HG02840 (cell line): ENCODE measurements around the gene RHBDF2.

ENCODE experiments used
- ATAC-seq: cut with Tn5 transposase; IDR thresholded peaks from one replicate; pipeline ENCODE4 v1.9.1; 2021; ENCODE audit warnings: mild to moderate bottlenecking, moderate library complexity, moderate number of reproducible peaks; ENCODE audit not compliant: unreplicated experiment, low FRiP score

RHBDF2 gene

DNA sequence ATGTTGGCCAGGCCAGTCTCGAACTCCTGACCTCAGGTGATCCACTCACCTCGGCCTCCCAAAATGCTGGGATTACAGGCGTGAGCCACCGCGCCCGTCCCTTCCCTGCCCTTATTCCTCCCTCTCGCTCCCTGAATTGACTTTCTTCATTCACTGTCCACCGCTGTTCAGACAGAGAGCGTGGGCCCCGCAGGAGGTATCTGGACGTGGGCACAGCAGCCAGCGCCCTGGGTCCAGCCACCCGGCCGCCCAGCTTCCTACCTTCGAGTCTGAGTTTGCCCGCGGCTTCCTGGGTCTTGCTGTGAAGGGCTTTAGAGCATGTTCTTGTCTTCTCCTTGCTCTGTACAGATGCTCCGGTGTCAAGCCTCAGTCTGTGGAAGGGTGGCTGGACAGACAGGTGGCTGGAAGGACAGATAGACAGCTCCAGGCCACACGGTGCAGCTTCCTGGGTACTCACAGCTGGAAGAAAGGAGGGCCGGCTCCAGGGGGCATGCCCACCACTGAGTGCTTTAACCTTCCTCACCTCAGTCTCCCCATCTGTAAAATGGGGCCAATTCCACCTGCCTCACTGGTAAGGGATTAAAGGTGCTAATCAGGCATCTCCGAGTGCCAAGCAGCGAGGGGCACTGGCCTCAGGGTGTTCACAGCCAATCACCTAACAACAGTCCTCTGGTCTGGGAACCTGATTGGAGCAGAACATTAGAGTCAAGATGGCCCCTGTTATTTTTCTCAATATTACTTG is 13.6 kb downstream of the RHBDF2 start:
- ATAC-seq = no peak

GRCh38 chr17:76485569-76485968 is 15.7 kb downstream of the RHBDF2 start:
- no peak for ATAC-seq

DNA sequence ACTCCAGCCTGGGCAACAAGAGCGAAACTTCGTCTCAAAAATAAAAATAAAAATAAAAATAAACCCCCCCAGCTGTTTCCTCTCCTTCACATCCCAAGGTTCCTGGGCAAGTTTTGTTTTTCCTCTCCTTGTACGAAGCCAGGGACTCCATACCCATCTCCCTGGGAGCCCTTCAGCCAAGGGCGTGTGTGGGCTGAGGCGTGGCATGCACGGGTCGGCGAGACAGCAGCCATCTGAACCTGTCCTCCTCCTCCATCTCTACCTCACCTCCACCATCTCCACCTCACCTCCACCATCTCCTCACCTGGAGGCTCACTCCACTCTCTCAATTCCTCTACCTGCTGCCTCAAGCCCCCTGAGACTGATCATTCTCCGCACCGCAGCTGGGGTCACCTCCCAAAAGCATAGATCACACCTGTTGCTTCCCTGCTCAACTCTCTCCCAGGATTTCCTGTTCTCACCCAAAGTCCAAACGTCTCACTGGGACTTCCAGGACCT is 16.9 kb downstream of the RHBDF2 start:
- ATAC-seq = no peak

GRCh38 chr17:76481071-76481655 is 20.1 kb downstream of the RHBDF2 start:
- peak; percentile 73 for ATAC-seq

- no peak for ATAC-seq
These were observed 20.6 kb downstream of the RHBDF2 start for GRCh38 chr17:76480632-76481031.

- no peak for ATAC-seq
These were observed 21.6 kb downstream of the RHBDF2 start for GRCh38 chr17:76479515-76480060.

DNA sequence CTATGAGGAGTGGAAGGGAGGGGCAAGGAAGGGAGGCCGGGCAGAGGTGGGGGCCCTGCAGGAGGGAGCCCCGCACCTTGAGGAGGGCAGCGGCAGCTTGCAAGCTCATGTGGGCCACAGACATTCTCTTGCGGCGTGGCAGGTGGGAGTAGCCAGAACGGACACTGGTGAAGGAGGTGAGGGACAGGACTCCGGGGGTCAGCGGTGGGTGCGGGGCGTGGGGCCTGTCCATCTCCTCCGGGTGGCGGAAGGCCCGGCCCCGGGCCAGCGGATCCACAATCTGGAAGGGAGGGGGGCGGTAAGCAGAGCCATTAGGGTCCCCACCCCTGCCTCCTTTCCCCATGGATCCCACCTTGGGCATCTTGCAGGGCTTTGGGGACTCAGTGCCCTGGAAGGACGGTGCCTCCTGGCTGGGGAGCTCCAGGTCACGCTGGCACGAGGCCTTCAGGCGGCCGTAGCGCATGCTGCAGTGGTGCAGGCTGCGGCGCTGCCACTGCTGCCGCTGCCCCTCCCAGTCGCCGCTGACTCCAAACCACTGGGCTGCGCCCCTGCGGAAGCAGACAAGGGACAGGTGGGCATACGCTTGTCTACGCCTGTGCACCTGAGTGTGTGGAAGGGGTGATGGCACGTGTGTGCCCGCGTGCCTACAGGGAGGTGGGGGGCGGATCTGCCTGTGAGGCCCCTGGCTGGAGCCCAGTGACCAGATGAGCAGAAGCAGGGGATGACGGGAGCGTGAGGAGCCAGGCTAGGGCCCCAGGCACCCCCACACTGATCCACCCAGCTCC is 22.3 kb downstream of the RHBDF2 start:
- ATAC-seq = no peak

DNA sequence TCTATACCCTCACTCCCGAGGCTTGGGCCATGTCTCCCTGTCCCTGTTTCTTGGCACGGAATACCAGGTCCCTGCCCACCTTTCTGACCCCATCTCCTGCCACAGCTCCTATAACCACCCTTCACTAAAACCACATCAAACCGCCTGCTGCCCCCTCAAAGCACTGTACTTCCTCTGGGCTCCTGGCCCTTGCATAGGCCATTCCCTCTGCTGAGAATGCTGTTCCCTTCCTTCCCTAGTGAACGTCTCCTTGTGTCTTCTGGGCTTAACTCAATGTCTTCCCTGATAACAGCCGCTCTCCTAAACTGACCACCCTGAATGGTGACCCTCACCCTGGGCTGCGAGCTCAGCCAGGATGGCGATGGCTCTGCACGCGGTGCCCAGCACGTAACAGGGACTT is 23.1 kb downstream of the RHBDF2 start:
- ATAC-seq = no peak

DNA sequence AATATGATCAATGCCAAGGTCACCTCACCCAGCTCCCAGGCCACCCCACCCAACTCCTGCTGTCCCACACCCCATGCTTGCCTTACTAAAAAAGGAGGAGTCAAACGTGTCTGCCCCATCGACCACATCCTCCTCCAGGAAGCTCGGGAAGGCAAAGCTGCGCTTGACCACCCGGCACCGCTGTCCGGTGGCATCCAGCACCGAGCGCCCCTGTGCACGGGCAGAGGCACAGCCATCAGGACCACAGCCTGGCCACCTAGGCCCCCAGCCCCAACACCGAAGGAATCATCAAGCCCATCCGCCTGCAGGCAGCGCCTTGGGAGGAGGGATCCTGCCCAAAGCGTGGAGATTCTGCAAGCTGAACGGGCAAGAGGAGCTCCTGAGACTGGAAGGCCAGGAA is 23.6 kb downstream of the RHBDF2 start:
- ATAC-seq = no peak

- ATAC-seq = no peak
These were observed 24.5 kb downstream of the RHBDF2 start for GRCh38 chr17:76476736-76477135.

DNA sequence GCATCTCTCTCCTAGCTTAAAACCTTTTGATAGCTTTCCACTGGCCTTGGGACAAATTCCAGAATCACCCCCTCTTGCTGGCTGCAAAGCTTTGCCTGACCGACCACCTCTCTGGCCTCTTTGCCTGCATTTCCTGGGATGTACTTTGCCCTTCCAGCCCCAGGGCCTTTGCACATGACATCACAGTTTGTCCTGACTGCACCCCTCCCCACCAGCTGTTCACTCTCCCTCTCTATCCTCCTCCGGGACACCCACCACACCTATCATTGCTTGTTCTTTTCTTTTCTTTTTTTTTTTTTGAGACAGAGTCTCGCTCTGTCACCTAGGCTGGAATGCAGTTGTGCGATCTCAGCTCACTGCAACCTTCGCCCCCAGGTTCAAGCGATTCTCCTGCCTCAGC is 25.9 kb downstream of the RHBDF2 start:
- ATAC-seq = no peak

DNA sequence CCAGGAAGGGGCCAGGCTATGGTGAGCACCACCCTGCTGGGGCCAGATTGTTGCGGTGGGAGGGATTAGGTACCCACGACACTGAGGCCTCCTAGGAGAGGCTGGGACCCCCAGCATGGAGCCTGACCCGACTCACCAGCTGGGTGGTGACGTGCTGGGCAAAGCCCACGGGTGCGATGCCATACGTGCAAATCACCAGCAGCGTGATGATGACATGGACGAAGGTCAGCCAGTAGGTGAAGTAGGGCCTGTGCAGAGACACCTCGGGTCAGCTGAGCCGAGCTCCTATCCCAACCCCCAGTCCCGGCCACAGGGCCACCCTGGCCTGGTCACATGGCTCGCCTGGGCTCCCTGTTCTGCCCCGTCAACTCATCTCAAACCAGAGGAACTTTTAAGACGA is 26.3 kb downstream of the RHBDF2 start:
- no peak for ATAC-seq

GRCh38 chr17:76474238-76474637 is 27.0 kb downstream of the RHBDF2 start:
- ATAC-seq = no peak

DNA sequence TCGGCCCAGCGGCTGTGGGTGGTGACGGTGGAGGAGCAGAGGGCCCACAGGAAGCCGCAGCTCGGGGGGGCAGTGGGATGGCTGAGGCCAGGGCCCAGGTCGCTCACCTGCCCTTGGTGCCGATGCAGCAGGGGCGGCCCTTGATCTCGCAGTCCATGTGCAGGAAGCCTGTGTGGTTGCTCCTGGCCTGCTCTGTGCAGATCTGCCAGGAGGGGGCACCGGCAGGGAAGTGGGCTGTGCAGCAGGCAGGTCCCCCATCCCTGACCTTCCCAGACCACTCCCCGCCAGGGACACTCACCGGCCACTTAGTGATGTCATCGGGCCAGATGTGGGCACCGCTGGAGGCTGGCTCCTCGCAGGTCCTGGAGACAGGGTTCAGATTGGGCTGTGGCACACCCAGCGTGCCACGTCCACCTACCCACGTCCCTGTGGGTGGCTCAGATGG is 27.7 kb downstream of the RHBDF2 start:
- ATAC-seq = no peak

- no peak for ATAC-seq
These were observed 28.5 kb downstream of the RHBDF2 start for GRCh38 chr17:76472726-76473125.

DNA sequence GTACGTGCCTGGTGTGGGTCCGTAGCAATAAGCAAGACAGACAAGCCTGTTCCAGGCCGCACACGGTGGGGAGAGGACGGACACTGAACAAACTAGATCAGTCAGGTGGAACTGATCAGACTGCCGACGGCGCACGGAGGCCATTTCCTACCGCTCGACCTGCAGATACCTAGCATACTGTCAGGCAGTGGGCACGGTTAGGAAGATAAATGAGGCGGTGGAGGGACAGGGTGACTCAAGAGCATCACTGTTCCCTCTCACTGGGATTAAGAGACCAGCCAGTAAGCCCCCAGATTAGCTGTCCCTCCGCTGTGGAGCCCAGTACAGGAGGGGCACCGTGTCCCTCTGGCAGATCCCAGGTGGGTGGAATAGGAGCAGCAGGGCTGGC is 29.0 kb downstream of the RHBDF2 start:
- ATAC-seq = no peak

DNA sequence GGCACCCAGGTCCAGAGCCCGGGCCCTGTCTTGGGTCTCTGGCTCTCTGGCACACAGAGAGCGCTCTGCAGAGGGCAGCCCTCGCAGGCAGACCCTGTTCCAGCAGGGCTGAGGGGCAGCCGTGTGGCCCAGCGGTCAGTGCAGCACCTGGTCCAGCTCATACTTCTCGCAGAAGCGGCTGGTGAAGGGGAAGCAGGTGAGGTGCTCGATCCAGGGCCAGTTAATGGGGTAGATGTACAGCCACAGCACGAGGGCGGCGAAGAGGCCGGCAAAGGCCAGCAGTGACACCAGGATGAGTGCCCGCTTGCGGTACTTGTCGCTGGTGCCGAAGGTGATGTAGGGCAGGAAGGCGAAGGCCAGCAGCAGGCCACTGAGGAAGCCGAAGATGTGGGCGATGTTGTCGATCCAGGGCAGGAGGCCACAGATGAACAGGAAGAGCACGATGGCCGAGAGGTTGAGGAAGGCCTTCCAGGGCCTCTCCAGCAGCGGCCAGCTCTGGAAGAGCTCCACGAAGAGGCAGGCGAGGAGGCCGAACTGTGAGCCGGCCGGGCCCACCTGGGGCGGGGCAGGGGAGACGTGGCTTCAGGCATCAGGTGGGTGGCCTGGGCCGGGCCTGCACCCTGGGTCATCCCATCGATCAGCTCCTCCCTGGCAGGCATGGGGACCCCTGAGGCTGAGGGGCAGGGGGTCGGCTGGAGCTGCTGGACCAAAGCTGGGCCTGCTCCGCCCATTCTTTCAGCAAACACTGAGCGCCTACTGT is 29.5 kb downstream of the RHBDF2 start:
- ATAC-seq = no peak

DNA sequence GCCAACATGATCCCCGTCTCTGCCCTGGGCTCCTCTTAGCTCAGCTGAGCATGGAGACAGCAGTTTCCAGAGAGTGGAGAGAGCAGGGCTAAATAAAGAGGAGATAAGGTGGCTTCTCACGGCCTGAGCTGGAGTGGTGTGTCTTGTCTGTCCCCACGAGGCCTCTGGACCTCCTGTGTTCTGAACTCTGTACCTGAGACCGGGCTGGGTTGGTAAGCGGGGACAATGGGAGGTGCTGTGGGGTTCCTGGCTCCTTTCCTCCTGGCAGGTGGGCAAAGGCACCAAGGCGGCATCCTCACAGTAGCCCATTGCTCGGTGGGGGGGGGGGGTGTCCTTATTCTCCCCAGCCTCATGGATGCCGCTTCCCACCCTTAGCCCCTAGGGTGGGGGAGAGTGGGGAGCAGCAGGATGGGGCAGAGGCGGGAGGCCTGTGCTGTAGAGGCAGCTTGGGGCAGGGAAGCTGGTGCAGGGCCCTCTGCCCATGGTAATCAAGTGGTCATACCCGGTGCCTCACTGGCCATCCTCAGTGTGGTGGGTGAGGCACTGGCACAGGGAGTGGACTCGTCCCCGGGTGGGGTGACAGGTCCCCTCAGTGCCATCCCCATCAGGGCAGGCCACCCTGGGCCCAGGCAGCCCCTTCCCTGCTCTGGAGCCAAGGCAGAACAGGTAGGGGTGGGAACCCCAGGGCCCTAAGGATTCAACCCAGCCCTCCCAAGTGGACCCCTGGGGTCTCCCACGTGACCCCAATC is 31.1 kb downstream of the RHBDF2 start:
- no peak for ATAC-seq

DNA sequence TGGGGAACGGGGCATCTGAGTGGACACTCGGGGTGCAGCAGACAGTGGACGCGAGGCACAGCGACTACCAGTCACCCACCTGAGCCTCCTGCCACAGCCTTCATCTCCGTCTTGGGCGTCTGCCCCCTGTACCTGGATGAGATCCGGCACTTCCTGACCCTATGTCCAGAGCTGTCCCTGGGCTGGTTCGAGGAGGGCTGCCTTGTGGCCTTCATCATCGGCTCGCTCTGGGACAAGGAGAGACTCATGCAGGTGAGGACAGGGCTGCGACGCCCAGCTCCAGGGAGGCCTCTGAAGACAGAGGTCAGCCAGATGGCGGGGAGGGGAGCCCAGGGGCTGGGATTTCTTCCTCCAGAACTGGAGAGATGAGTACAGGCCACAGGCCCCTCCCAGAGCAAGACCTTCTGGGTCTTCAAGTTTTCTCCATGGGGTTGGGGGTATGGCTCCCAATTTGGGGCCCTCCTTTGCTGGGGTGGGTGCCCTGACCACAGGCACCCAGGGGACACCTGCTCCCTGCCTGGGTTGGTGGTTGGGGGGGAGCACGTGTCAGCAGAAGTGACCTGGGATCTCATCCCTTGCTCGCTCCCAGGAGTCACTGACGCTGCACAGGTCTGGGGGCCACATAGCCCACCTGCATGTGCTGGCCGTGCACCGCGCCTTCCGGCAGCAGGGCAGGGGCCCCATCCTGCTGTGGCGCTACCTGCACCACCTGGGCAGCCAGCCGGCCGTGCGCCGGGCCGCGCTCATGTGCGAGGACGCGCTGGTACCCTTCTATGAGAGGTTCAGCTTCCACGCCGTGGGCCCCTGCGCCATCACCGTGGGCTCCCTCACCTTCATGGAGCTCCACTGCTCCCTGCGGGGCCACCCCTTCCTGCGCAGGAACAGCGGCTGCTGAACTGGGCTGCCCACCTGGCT is 31.9 kb downstream of the RHBDF2 start:
- ATAC-seq = no peak
